H1 (cell line): ENCODE results near the gene PHC1. TPM values are rescaled to one million over a fixed set of nuclear protein-coding genes. Genes with fewer than 3 reads are reported as not detected.

Experiments
- CHD7 ChIP-seq: fragments of 300-600 bp; sonication (generic); IDR thresholded peaks from 2 replicates; pipeline ENCODE4 v1.7.1; 2012; ENCODE audit warnings: low read length, moderate library complexity, mild to moderate bottlenecking, inconsistent platforms; ENCODE audit not compliant: insufficient replicate concordance
- E2F6 ChIP-seq: IDR thresholded peaks from 2 replicates; pipeline ENCODE4 v1.6.1; 2012; ENCODE audit warnings: inconsistent platforms
- JUN ChIP-seq: IDR thresholded peaks from 2 replicates; pipeline ENCODE4 v1.6.1; 2011; ENCODE audit warnings: low read depth, mild to moderate bottlenecking, improper control_type of control experiment, low read length
- RFX5 ChIP-seq: IDR thresholded peaks from 2 replicates; pipeline ENCODE4 v1.6.1; 2011; ENCODE audit warnings: low read depth, low read length, improper control_type of control experiment, borderline replicate concordance
- polyA plus RNA-seq, 7 experiments: library from polyadenylated mRNA; depleted of rRNA in 3 of 7; stranded (reverse) in 5 of 7; unstranded in 2 of 7; fragments of >200 nt in 5 of 7; fragments of 200-250 nt in 2 of 7; gene quantifications; 1 replicate in 5 of 7; 2 replicates in 1 of 7; 4 replicates in 1 of 7; pipeline versions ENCODE4 v1.2.1 to v1.2.3, GENCODE V29; 2011 to 2013; ENCODE audit warnings: missing spikeins in 2 of 7, mixed read lengths in 2 of 7
- total RNA-seq: library from RNA; stranded (reverse); fragmentation: NEBNext Ultra II Directional; extraction: Animal tissue kit (Norgen Biotek cat#: 25700); gene quantifications from 2 replicates; pipeline ENCODE4 v1.2.1, GENCODE V29; 2021

The PHC1 gene
- total and polyA plus RNA-seq, 2 of the 8 experiments (the other 6 are each of a cell fraction or from before 2014, with no cell fraction given), result 934 to 1,655 TPM

GRCh38 chr12:8956772-8957171, 42.5 kb downstream of the PHC1 start (continued):
- TF ChIP-seq CHD7 (no peak), JUN (no peak), E2F6 (no peak), RFX5 (no peak)
- TF ChIP-seq, all 59 proteins: peak for 0
